ENCODE results near the gene FUT1.

GRCh38 chr19:48731452-48731851 lies 21.0 kb downstream of the FUT1 start:
- no peak for TF ChIP-seq CTCF (IDR thresholded peaks at IDR 0.05; ENCODE audit: low read depth, low read length, missing input control)
- TF ChIP-seq GABPA (IDR thresholded peaks at IDR 0.05 in 1 of 2, conservative IDR thresholded peaks at IDR 0.05 in 1 of 2), result no peak
- no peak for TF ChIP-seq FOXA1 (IDR thresholded peaks at IDR 0.05)
- TF ChIP-seq ATF3 (IDR thresholded peaks at IDR 0.05), result no peak
- TF ChIP-seq ZBTB33 (IDR thresholded peaks at IDR 0.05), result no peak
- TF ChIP-seq EGR1 (IDR thresholded peaks at IDR 0.05; ENCODE audit: low read depth in 2 of 2), result no peak
- TF ChIP-seq JUND (IDR thresholded peaks at IDR 0.05), result no peak

Data from liver (tissue), 3 donors.